Omental fat pad (tissue), 4 donors: ENCODE results near the gene LENG1. TPM values are rescaled to one million over a fixed set of nuclear protein-coding genes. Genes with fewer than 3 reads are reported as not detected.

Experiments
- ATAC-seq: fragments of 150-250 bp; one replicate; pipeline ENCODE4 v1.9.1; 2016; ENCODE audit warnings: mild to moderate bottlenecking, moderate library complexity; ENCODE audit not compliant: low FRiP score
- DNase-seq: peaks from one replicate; pipeline ENCODE4 v3.0.0-alpha.2; 2019; ENCODE audit warnings: low spot score
- total RNA-seq, 4 donors: library from RNA; depleted of rRNA; stranded (reverse); fragments of >200 nt; gene quantifications; one replicate each; pipeline ENCODE4 v1.1.0, GENCODE V29; 2016
- TF ChIP-seq, protein P1 (sequence below), 3 donors: fragments of 450-650 bp; IDR thresholded peaks; one replicate each; pipeline ENCODE4 v1.5.1; 2016 to 2017; ENCODE audit warnings: antibody characterized with exemption in 3 of 3, mild to moderate bottlenecking in 3 of 3, moderate library complexity in 2 of 3

The LENG1 gene
- total RNA-seq, 4 donors from 2014 or later: 5.3 to 12.3 (median 7.4) TPM

DNA sequence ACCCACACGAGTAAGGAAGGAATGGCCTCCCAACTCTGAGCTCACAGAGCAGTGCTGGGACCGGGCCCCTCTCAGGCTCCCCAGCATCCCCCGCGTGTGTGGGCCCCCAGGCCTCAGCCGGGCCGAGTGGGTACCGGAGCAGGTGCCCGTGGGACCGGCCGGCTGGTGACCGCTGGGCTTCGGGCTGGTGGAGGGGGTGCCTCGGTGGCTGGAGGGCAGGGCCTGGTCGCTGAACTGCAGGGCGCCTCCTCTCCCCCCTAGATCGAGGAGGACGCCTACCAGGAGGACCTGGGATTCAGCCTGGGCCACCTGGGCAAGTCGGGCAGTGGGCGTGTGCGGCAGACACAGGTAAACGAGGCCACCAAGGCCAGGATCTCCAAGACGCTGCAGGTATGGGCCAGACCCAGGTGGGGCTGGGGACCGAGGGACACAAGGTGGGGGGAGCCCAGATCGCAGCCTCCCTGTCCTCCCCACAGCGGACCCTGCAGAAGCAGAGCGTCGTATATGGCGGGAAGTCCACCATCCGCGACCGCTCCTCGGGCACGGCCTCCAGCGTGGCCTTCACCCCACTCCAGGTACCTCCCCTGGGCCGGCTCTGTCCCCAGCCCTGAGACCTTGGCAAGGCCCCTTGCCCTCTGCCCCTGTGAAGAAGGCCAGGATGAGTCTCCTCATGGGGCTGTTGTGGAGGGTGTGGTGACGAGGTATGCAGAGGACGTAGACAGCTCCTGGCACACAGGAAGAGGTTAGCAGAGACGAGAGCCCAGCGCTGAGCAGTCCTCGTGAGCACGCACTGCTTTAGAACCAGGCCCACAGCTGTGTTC, 30.5 kb downstream of the LENG1 start:
- ATAC-seq (no peak), DNase-seq (no peak)
- TF ChIP-seq, protein P1, sequence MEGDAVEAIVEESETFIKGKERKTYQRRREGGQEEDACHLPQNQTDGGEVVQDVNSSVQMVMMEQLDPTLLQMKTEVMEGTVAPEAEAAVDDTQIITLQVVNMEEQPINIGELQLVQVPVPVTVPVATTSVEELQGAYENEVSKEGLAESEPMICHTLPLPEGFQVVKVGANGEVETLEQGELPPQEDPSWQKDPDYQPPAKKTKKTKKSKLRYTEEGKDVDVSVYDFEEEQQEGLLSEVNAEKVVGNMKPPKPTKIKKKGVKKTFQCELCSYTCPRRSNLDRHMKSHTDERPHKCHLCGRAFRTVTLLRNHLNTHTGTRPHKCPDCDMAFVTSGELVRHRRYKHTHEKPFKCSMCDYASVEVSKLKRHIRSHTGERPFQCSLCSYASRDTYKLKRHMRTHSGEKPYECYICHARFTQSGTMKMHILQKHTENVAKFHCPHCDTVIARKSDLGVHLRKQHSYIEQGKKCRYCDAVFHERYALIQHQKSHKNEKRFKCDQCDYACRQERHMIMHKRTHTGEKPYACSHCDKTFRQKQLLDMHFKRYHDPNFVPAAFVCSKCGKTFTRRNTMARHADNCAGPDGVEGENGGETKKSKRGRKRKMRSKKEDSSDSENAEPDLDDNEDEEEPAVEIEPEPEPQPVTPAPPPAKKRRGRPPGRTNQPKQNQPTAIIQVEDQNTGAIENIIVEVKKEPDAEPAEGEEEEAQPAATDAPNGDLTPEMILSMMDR (IDR thresholded peaks at IDR 0.05): no peak

DNA sequence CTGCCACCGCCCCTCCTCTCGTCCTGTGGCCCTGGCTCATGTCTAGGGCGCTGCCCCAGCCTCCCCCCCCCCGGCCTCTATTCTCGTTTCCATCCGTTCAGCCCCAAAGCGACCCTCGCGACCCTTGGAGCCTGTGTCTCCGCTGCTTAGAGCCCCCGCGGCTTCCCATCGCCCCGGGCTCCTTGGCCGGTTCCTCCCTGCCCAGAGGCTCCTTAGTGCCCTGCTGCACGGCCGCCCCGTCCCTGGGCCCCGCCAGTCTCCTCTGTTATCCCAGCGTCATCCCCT, 31.1 kb downstream of the LENG1 start:
- TF ChIP-seq, protein P1 (IDR thresholded peaks at IDR 0.05): no peak
- ATAC-seq: no peak
- DNase-seq: no peak

DNA sequence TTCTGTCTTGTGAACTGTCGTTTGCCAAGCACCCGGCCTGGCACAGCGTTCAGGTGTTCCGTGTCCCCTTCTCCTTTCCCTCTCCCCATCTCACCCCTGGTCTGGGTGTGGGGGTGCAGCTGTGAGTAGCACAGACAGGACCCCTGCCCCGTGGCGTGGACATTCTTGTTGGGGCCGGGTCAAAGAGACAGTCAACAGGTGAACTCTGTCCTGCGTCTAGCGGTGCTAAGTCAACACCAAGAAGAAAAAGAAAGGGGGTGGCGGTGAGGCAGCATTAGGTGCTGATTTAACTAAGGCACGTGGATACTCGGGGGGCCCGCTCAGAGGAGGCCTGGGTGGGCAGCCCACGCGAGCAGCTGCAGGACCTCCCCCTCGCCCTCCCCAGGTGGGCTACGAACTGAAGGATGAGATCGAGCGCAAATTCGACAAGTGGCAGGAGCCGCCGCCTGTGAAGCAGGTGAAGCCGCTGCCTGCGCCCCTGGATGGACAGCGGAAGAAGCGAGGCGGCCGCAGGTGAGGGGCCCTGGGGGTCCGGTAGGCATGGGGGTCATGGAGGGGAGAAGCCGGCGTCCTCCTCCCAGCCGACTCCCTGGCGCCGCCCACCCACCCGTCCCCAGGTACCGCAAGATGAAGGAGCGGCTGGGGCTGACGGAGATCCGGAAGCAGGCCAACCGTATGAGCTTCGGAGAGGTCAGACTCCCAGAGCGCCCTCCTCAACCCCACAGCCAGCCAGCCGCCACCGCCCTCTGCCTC, 31.7 kb downstream of the LENG1 start:
- ATAC-seq (no peak), DNase-seq (no peak)
- TF ChIP-seq, protein P1 (IDR thresholded peaks at IDR 0.05): no peak

DNA sequence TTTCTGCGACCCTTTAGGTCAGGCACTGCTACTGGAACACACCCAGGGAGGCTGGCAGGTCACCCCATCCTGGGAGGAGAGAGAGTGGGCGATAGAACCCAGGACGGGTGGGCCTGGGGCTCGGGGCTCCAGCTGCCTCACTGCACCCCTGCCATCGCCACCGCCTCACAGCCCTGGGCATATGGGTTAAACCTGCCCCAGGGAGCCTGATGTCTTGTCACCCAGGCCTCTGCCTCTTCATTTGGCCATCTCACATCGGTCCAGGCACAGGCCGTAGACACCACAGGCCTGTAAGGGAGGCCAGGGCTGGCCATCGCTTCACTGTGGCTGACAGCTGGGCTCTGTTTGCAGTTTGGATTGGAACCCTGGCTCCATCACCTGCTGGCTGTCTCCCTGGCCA, 33.8 kb downstream of the LENG1 start:
- TF ChIP-seq, protein P1 (IDR thresholded peaks at IDR 0.05): no peak
- DNase-seq (no peak), ATAC-seq (no peak)

DNA sequence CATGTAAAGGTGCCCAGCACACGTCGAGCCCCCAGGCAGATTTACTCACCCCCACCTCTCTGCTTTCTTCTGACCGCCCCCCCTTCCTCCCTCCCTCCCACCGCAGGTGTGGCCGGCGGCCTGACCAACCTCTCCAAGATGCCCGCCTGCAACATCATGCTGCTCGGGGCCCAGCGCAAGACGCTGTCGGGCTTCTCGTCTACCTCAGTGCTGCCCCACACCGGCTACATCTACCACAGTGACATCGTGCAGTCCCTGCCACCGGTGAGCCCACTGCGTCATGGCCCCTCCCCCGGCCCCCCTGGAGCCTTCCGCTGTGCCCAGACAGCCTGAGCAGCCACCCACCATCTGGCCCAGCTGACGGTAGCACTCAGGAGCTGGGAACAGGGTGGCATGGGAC, 35.1 kb downstream of the LENG1 start:
- DNase-seq: no peak

DNA sequence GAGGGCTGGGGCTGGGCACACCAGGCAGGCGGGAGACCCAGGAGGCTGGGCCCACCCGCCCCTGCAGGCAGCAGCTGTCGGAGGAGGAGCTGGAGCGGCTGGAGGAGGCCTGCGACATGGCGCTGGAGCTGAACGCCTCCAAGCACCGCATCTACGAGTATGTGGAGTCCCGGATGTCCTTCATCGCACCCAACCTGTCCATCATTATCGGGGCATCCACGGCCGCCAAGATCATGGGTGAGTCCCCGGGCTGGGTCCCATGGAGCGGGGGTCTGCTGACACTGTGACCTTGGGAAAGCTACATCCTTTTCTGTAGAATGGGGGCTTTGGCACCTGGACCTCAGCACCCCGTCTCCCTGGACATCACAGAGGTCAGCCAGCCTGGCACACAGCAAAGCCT, 35.8 kb downstream of the LENG1 start:
- TF ChIP-seq, protein P1 (IDR thresholded peaks at IDR 0.05): no peak
- ATAC-seq: no peak
- DNase-seq: no peak

More for the DNA sequence above, 35.1 kb downstream of the LENG1 start:
- no peak for ATAC-seq
- TF ChIP-seq, protein P1 (IDR thresholded peaks at IDR 0.05): no peak

DNA sequence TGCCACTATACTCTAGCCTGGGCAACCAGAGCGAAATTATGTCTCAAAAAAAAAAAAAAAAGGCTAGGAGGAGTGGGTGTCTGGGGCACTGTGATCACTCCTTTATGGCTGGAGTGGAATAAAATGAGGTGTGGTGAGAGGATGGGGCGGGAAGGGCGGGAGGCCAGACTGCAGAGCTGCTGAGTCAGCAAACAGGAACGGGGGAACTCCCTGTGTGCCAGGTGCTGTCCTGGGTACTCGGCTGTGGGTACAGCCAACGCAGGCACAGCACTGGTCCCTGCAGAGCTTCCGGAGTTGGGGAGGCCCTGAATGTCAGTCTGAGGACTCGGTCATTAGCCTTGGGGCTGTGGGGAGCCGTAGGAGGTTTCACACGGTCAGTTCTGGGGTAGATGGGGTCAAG, 38.3 kb downstream of the LENG1 start:
- DNase-seq: no peak
- TF ChIP-seq, protein P1 (IDR thresholded peaks at IDR 0.05): no peak
- ATAC-seq: no peak
